NCI-H1048 (cell line): ENCODE measurements around the gene WWP2.
"Not testable (repeated sequence)": the region's sequence is repeated elsewhere in the genome, so short reads cannot be mapped to it uniquely, and the experiment has no call there.

Experiments
- DNase-seq: peaks from one replicate; lab custom pipeline; 2025; lab: John Stamatoyannopoulos, UW

WWP2 gene

GRCh38 chr16:69796285-69797118, 34.4 kb downstream of the WWP2 start:
- DNase-seq, result no peak

- no peak for DNase-seq
Observed at GRCh38 chr16:69798466-69798865, 36.3 kb downstream of the WWP2 start.

GRCh38 chr16:69799611-69800031, 37.5 kb downstream of the WWP2 start:
- DNase-seq, result no peak

GRCh38 chr16:69804297-69804696, 42.2 kb downstream of the WWP2 start:
- DNase-seq, result no peak

GRCh38 chr16:69806776-69807175, 44.6 kb downstream of the WWP2 start:
- not testable (repeated sequence) for DNase-seq

GRCh38 chr16:69812688-69813014, 50.5 kb downstream of the WWP2 start:
- no peak for DNase-seq

GRCh38 chr16:69814078-69814477, 51.9 kb downstream of the WWP2 start:
- DNase-seq, result no peak

GRCh38 chr16:69814561-69814960, 52.4 kb downstream of the WWP2 start:
- DNase-seq, result no peak

- not testable (repeated sequence) for DNase-seq
Observed at GRCh38 chr16:69815216-69815883, 53.2 kb downstream of the WWP2 start.

GRCh38 chr16:69816996-69817395, 54.9 kb downstream of the WWP2 start:
- DNase-seq, result no peak

GRCh38 chr16:69818891-69819545, 56.9 kb downstream of the WWP2 start:
- DNase-seq, result no peak

GRCh38 chr16:69820926-69821541, 58.9 kb downstream of the WWP2 start:
- DNase-seq, result no peak

GRCh38 chr16:69821844-69822173, 59.7 kb downstream of the WWP2 start:
- no peak for DNase-seq

GRCh38 chr16:69822174-69822935, 60.2 kb downstream of the WWP2 start:
- DNase-seq, result no peak

GRCh38 chr16:69823831-69824563, 61.9 kb downstream of the WWP2 start:
- DNase-seq, result no peak

GRCh38 chr16:69824564-69825142, 62.5 kb downstream of the WWP2 start:
- DNase-seq, result not testable (repeated sequence)

- DNase-seq, result no peak
Observed at GRCh38 chr16:69827524-69827923, 65.4 kb downstream of the WWP2 start.

GRCh38 chr16:69829338-69829737, 67.2 kb downstream of the WWP2 start:
- DNase-seq, result no peak

GRCh38 chr16:69830146-69830533, 68.0 kb downstream of the WWP2 start:
- no peak for DNase-seq

GRCh38 chr16:69830534-69831211, 68.5 kb downstream of the WWP2 start:
- DNase-seq, result no peak
